ENCODE results near the gene FAM174B.

The FAM174B gene

DNA sequence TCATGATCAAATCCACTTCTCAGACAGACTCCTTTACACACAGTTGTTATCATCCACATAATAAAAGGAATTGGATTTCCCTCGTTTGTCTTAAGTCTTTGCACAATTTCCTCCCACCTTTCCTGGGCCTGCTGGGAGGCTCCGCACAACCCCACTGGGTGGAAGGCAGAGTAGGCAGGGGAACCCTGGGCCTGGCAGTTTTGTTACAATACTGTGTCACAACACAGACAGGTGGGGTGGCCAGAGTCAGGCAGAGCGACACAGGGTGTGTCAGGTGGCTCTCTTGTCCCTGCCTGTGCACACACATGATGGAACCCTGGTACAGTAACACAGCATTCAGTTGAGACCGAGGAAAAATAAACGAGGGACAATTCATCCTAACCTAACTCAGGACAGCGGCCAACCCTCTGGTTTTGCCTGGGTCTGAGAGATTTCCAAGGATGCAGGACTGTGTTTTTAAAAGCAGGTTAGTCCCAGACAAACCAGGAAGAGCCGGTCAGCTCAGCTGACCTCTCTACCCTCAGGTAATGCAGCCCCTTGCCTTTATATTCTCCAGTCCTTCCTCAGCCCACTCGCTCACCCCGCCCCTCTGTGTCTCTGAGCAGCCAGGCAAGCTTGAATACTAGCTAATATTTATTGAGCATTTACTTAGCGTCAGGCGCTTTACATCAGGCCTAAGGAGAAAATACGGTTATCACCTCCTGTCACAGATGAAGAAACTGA lies 8.8 kb upstream of the FAM174B start:
- DNase-seq, result no peak

DNA sequence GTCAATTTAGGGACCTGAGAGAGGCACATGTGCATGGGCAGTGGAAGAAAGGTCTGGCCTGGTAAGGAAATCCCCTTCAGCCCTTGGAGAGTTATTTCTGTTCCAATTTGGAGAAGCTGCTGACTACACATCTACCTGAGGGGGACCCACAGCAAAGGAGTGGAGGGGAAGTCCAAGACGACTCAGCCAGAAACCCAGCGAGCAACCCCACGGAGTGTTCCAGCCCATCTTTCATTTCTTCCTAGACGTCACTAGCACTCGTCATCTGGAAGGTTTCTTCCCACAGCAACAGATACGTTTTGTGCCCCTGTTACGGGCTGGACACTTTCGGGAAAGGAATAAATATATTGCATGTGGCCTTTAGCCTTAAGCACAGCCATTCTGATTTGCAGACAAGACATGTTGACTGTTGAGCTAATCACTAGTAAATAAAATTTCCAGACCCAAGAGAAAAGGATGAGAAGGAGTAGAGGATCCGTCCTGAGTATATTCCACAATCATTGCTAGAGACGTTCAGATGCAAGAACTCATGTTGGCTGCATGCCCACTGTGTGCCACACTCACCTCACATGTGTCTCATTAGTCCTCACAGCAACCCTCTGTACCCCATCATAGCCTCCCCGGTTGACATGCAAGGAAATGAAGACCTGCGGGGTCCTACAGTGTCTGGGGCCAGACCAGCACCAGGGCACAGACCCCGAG lies 7.8 kb upstream of the FAM174B start:
- DNase-seq, result no peak

DNA sequence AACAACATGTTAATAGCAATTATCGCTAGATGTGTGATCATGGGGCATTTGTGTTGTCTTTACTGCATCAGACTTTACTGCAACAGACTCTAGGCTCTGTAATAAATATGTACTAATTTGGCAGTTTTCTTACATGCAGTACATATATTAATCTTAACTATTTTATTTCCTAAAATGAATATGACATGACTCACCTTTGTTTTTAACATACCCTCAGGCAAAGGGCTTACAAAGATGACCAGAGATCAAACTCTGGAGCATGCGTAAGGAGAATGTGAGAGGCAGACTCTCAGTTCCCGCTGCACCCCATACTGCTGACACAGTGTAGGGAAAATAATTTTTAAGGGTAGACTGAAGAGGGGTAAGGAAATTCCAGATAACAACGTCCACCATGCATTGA lies 7.2 kb upstream of the FAM174B start:
- no peak for DNase-seq

DNA sequence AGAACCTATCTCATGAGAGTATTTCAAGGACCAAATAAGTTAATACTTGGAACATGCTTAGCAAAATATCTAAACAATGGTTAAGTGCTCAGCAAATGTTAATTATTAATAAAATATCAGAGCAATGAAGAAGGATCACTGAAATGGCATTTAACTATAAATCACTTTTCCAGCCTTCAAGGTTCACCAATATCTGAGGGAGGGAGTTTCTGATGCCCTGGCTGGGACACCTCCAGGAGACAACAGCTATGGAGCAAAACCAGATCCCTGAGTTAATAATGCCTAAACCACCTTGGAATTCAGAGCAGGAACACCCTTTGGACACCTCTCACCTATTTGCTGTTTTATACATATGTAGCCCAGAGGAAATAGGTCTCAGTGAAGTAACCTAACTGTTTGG lies 6.4 kb upstream of the FAM174B start:
- DNase-seq, result no peak

DNA sequence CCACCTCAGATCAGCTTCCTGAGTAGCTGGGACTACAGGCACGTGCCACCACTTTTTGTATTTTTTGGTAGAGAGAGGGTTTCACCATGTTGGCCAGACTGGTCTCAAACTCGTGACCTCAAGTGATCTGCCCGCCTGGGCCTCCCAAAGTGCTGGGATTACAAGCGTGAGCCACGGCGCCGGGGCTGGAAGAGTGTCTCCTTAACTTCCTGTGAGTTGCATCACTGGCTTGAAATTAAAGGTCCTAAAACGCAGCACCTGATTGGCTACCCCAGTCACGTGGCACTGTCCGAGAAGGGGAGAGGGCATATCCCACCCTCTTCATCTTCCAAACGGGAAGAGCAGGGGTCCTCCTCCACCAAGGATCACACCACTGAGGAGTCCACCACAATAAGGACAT lies 5.5 kb upstream of the FAM174B start:
- no peak for DNase-seq

DNA sequence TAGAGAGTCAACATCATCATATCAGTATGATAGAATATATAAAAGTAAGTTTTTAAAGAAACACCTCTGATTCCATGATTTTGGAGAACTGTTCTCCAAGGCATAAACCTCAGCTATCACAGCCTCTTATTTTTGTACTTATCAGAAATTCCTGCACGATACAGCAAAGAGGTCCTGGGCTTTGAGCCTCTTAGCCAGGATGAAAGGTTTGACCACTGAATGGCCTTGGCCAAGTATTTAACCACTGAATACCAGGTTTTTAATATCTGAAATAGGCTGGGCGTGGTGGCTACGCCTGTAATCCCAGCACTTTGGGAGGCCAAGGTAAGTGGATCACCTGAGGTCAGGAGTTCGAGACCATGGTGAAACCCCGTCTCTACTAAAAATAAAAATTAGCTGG lies 1.9 kb upstream of the FAM174B start:
- no peak for DNase-seq

DNA sequence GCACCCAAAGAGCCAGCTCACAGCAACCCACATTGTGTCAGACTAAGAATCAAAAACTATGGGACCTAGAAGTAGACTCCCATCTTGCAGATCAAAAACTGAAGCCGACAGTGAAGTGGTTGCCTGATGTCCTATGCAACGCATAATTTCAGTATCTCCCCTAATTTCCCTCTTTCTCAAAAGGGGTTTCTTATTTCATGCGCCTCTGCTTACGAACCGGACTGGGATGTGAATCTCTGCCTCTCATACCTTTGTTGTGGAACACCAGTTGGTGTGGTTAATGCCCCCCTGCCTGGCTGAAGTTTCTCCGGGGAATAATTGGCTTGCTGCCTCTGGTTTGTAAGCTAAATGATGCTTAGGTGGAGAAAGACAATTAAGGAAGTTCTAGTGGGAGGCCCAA lies 514 bp upstream of the FAM174B start:
- no peak for DNase-seq

DNA sequence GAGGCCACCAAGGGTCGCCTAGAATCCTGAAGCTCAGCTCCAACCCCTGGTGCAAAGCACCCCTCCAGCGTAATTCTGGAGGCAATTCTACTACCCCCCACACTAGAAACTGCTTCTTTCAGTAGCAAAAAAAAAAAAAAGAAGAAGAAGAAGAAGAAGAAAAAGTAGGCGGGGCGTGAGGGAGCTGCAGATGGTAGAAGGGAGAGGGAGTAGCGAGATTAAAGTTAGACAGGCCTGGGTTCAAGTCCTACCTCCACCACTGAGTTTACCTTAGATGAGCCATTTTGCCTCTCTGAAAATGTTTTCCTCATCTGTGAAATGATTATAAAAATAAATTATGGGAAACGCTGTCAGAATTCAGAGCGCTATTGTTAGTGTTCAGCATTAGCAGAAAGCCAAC lies 913 bp downstream of the FAM174B start:
- DNase-seq, result no peak

DNA sequence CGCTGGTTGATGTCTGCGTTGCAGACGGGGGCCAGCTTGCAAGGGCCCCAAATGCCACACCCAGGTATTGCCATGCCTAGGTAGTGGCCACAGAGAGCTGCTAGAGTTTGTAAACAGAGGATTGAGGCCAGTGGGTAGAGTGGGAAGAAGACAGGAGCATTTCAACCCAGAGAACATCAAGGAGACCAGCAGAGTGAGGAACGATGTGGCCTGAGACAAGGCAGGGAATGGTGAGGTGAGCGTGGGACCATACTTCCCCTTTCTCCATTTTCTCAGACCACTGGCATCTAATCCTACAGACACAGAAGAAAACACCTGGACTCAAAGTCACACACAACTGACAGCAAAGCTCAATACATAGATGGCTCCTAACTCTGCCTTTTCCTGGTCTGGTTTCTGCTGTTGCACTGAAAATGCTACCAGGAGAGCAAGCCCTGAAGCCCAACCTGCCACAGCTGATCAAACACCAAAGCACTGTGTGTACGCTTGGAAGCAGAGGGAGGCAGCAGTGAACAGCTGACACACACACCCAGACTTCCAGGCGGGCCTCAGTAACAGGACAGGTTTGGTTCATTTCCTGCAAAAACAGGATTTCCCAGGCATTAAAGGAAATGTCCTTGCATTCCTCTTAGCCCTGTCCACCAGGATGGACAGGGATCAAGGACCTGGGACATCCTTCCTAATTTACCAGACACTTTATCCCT lies 1.6 kb downstream of the FAM174B start:
- no peak for DNase-seq

DNA sequence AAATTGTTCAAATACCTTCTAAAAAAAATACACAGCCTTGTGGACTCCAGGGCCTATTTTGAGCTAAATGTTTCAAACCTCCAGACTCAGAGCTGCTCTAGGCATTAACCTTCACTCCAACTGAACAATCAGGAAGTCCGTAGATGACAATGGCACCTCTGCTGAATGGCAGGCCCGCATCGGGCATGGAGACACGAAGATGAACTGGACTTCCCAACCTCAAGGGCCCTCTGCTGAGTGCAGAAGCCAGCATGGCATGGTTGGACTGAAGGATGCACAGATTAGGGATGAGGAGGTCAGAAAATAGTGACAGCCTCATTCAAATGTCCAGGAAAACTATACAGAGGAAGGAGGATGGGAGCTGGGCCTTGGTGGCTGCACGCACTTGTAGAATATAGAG lies 2.2 kb downstream of the FAM174B start:
- DNase-seq, result no peak

DNA sequence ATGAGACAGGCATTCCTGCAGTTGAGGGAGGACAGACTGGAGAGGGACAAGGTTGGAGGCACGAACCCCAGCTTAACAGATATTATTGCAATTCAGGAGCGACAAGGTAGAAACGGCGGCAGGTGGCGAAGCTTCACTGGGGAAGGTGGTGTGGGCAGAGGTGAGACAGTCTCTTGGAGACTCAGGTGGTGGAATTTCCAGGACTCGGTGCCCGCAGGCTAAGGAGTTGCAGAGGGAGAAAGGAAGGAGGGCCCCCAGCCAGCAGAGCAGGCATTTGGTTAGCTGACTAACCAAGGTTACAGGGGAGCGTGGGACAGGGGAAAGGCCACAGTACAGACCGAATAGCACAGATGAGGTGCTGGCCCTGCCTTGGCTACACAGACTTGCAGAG lies 3.0 kb downstream of the FAM174B start:
- DNase-seq, result no peak

DNA sequence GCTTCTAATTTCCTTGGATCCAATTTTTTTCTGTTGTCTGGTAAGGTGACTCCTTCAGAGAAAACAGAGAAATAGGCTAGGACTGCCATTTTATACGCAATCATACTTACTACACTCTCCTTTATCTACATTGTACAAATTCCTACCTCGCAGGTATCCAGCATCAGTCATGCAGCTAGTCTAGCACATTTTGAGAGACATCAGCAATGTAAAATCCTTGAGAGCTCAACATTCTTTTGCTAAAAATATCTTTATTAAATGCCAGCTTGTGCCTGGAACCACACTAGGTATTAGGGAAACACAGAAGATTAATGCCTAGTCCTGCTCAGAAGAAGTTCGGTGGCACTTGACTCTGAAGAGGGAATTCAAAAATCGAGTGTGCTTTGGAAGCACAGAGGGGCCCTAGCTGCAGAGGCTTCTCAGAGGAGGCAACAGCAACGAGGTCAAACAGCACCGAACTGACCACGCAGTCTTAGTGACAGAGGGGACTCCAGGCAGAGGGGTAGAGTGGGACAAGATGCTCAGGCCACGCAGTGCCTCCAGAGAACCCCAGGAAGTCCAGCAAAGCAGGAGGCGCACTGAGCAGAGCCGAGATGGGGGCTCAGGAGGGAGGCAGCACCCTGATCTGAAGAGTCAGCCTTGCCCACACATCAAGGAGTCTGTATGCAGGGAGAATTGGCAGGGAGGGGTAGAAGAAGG lies 3.5 kb downstream of the FAM174B start:
- DNase-seq, result no peak

DNA sequence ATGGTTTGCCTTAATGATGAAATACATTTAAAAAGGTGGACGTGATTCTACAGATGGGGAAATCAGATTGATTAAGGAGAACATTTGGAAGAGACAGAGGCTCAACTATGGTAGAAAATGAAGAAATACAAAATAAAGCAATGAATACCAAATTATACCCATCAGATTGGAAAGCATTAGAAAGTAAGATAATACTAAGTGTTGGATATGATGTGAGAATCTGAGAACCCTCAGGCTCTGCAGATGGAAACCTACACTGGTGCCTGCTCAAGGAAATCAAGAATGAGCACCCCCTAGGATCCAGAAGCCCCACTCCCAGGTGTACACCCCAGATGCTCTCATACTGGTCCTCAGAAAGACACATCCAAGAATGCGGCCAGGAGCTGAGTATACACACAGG lies 4.6 kb downstream of the FAM174B start:
- DNase-seq, result no peak

DNA sequence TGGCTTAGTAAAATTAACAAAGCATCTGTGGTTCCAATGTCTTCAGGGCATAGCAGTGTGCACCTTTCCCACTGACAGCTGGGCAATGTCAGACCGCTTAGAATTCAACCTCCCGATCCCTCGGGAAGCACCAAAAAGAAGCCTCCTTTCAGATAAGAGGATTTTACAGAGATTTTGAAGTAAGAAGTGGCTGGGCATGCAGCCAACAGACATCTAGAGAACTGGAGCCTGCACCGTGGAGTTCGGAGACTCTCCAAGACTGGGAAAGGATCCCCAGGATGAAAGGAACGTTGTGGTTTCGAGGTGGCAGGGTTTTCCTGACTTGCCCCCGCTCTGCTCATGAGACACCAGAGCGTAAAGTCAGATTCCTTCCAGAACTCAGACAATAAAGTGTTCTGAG lies 5.3 kb downstream of the FAM174B start:
- DNase-seq, result no peak

DNA sequence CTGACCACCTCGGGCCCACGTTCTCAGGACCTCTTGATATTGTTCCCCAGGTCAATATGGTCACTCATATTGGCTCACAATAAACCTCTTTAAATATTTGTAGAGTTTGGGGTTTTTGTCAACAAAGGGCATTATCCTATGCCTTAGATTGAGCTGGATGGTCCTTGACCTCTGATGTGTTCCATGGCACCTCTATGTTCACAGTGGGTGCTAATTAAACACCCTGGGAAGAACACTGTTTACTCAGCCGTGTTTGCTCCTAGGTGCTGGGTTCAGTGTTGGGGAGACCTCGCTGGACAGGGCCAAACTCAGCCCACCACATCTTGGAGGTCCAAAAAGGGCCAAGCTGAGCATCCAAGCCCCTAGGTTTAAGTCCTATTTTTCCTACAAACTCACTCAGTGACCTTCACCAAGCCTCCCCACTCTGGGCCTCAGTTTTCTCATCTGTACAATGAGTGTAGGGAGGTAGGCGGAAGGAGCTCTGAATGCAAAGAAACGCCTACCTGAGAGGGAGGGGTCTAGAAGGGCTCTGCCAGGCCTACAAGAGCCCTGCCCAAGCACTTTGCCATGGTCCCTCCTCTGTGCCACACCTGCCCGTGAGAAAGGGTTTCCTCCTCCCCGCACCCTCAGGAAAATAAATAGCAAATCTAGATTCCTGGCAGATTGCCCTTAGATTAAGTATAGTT lies 7.2 kb downstream of the FAM174B start:
- DNase-seq, result no peak

DNA sequence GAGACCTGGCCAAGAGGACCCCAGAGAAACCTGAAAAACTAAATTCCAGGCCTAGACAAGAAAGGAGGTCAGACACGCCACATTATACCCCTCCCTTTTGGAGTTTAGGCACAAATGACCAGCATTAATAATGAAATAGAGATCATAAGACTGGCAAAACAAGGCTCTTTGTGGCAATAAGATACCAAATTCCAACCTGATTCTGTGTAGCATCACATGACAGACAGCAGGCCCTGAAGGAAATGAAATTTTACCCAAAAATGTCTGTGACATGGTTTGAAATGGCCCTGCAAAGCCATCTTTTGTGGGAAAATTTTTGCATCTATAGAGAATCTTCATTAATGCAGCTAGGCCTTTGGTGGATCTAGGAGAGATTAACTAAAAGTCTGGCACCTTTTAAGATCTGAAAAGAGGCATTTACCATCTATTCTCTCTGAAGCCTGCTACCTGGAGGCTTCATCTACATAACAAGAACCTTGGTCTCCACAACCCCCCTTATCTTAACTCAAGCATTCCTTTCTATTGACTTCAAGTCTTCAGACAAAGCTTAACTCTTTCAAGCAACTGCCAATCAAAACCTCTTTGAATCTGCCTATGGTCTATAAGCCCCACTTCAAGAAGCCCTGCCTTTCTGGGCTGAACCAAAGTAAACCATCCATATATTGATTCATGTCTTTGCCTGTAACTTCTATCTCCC lies 8.0 kb downstream of the FAM174B start:
- DNase-seq, result no peak

DNA sequence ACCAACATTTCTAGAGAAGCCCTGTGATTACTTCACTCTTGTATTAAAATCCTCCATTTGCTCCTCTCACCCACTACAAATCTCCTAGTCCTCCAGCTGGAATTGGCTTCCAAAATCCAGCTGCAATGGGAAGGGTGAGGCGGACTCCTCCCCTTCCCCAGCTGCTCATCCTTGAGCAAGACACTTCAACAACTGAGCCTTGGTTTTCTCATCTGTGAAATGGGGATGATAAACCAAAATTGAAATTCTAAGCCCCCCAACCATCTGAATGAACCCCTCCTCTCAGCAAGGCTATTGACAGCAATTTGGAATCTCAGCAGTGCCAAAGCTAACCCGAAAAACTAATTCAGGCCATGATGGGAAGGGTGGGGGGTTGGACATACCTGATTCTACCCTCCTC lies 9.4 kb downstream of the FAM174B start:
- DNase-seq, result no peak

DNA sequence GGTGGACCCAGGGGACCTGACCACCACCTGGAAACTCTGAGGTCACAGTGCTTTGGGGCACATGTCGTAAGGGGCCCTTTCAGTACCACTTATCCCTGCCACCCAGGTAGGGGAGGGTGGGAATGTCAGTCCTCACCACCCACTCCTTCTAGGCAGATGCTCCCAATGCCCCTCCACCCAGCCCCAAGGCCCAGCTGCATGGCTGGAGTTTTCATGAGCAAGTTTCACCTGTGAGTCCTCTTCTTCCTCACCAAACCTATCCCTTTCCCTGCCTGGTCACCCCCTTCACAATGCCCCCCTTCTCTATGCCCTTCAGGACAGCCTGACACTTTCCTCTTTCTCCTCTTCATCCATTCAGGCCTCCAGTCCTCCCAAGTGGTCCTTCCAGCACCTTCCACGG lies 9.8 kb downstream of the FAM174B start:
- no peak for DNase-seq

DNA sequence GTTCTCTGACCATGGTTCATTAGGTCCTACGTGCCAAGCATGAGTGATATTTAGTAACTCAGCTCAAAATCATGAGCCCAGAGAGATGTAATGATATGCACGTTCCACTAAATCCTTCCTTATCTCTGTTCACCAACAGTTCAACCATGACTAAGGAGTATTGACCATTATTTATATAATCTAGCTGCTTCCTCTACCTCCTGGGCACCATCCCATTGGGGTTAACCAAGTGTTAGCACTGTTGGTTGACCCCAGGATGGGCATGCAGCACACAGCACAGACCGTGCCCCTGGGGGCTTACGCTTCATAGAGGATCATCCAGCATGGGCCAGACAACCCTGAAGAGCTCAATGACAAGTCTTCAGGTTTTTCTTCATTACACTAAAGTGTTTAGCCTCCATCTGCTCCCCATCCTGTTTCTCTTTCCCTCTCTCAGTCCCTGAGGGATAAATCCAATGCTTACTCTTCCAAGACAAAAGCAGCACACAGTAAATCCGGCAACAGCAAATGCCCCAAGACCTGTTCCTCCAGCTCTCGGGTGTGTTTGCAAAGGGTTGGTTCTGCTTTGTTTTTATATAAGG lies 10.4 kb downstream of the FAM174B start:
- DNase-seq, result no peak

DNA sequence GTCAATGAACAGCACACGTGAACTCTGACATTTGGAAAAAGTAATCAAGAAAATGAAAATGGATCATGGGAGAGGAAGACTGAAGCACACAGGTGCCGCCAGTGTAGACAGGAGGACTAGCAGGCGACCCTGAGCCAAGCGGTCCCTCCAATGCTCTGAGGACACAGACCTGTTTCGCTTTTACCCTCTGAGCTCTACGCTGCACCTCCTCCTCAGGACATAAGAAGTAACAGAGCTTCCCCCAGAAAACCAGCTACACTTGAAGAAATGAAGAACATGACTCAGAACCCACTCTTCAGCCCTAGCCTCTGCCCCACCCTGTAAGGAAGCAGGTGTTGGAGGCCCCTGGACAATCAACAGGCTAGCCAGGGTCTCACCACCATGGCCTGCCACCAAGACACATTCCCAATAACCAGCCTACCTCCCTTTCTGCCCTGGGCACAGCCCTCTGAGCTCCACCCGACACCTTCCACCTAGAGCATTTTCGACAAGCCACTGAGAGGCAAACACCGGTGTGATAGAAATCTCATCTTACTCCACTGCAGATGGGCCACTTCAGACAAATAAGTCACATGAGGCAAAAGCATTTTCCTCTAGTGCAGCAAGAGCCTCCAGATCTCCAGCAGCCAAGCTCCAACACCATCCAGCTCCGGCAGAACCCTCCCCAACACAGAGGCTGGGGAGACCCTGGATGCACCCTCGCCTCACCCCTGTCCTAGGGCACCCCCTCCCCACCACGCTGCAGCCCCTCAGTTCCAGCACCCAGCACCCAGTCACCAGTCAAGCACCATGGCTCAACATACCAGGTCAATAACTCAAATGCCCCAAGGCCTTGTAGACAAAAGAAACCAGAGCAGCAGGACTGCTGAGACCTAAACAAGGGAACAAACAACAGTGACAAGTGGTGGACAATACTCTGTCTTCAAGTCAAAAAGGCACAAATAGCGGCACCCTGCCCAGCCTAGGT lies 11.4 kb downstream of the FAM174B start:
- no peak for DNase-seq

Measured in SW 1271 (cell line).